ENCODE data around the gene B3GALT2. TPM values are rescaled to one million over a fixed set of nuclear protein-coding genes. Genes with fewer than 3 reads are reported as not detected.

B3GALT2 gene
- total RNA-seq, 1 donor from 2014 or later: 6.8 TPM

DNA sequence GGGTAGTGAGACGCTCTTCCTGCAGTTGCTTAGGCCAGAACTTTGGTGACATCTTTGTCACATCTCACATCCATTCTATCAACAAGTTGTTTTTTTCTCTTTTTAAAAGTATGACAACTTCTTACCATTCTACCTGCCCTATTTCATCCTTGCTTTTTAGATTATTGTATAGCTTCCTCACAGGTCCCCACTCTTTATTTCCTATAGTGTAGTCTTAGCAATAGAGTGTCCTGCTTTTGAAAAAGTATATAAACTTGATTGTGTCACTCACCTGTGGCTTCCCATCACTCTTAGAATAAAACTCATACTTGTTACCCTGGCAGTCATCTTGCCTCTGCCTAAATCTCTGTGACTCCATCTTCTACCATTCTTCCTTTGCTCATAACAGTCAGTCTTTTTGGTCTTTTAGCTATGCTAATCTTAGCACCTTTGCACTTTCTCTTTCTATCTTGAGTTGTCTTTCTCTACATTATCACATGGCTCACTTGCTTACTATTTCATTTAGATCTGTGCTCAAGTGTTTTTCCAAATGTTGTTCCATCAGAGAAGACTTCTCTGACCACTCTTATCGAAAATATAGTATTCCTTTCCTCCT lies 55.0 kb downstream of the B3GALT2 start:
- intact Hi-C loops (cut with DNase I): no loop called here
- no peaks in the 10 kb centered on the region for H3K9me3 ChIP-seq
- H3K4me3 ChIP-seq: no peak overlapping the region
- peaks cover 54% of the 10 kb centered on the region for H3K36me3 ChIP-seq
- no peaks in the 10 kb centered on the region for H3K27me3 ChIP-seq
- ATAC-seq: no peak
- H3K4me1 ChIP-seq: peaks cover 4% of the 10 kb centered on the region
- TF ChIP-seq, protein P1, sequence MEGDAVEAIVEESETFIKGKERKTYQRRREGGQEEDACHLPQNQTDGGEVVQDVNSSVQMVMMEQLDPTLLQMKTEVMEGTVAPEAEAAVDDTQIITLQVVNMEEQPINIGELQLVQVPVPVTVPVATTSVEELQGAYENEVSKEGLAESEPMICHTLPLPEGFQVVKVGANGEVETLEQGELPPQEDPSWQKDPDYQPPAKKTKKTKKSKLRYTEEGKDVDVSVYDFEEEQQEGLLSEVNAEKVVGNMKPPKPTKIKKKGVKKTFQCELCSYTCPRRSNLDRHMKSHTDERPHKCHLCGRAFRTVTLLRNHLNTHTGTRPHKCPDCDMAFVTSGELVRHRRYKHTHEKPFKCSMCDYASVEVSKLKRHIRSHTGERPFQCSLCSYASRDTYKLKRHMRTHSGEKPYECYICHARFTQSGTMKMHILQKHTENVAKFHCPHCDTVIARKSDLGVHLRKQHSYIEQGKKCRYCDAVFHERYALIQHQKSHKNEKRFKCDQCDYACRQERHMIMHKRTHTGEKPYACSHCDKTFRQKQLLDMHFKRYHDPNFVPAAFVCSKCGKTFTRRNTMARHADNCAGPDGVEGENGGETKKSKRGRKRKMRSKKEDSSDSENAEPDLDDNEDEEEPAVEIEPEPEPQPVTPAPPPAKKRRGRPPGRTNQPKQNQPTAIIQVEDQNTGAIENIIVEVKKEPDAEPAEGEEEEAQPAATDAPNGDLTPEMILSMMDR (IDR thresholded peaks at IDR 0.05): no peak
- H3K27ac ChIP-seq: no peak overlapping the region
- DNase-seq: no peak

Small RNA genes within 50 kb of the gene (microRNA-seq; reads per million reads assigned to microRNA genes)
- gene MIR1278 (ENCODE audit: borderline microRNAs expressed): not detected

Other genes with a start within 250 kb of the B3GALT2 start
- 23.8 TPM for gene UCHL5, start 127.3 kb downstream of the B3GALT2 start, total RNA-seq
- 73.5 TPM for gene RO60, start 127.0 kb downstream of the B3GALT2 start, total RNA-seq
- gene GLRX2, start 81.2 kb downstream of the B3GALT2 start, total RNA-seq: 19.0 TPM
- 72.6 TPM for gene CDC73, start 64.6 kb downstream of the B3GALT2 start, total RNA-seq